Measurements from ENCODE around the gene IQSEC1.

- TF ChIP-seq CTCF (IDR thresholded peaks at IDR 0.05; ENCODE audit: extremely low read depth in 1 of 2, insufficient read depth in 1 of 2, low read depth in 1 of 2, low read length in 2 of 2) (no peak), POLR2A (IDR thresholded peaks at IDR 0.05; ENCODE audit: low read depth, low read length) (no peak), EZH2 (IDR thresholded peaks at IDR 0.05; ENCODE audit: borderline replicate concordance, low read depth, low read length, severe bottlenecking) (no peak), GATA2 (IDR thresholded peaks at IDR 0.05; ENCODE audit: insufficient read depth, insufficient read length, low read depth, low read length) (no peak), POLR2AphosphoS5 (IDR thresholded peaks at IDR 0.05; ENCODE audit: insufficient read depth, low read depth, low read length) (no peak), MYC (IDR thresholded peaks at IDR 0.05; ENCODE audit: low read depth, low read length) (no peak)
- TF ChIP-seq, protein P1, sequence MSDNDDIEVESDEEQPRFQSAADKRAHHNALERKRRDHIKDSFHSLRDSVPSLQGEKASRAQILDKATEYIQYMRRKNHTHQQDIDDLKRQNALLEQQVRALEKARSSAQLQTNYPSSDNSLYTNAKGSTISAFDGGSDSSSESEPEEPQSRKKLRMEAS (IDR thresholded peaks at IDR 0.05; ENCODE audit: insufficient read depth, insufficient read length): no peak
These were observed 63.3 kb downstream of the IQSEC1 start for GRCh38 chr3:13009946-13010315.
